ENCODE results near the gene AFAP1. TPM values are rescaled to one million over a fixed set of nuclear protein-coding genes. Genes with fewer than 3 reads are reported as not detected.

Gene AFAP1
- total RNA-seq, 1 donor from 2014 or later, result 6.7 TPM

DNA sequence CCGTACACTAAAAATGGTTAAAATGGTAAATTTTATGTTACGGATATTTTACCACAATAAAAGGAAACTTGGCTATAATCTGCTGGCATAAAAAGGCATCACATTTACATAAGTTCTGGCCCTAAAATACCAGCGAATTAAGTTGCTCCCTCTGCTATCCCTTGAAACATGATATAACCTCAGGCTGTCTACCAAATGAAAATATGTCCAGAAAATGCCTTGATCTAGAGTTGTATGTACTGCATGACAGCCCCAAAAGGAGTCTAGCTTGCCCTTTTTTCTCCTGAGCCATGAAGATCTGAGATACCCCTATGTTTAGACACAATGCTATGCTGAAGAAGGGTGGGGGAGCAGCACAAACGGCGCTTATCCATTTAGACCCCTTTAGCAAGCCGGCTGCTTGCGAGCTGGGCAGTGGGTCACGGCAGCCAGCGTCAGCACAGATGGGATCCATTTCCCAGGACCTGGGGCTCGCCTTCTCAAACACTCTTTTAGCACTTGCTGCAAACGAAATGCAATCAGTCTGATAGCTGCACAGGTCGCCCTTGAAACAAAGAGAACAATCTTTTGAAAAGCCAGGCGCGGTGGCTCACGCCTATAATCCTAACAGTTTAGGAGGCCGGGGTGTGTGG lies 77.0 kb downstream of the AFAP1 start:
- peaks cover 10% of the 10 kb centered on the region for H3K9me3 Mint-ChIP-seq
- Histone ChIP-seq H3K9me3 (ENCODE audit: low read depth) (no peaks in the 10 kb centered on the region), H3K4me2 (peak overlapping the region; percentile 50), H3K9ac (no peak overlapping the region), H4K20me1 (ENCODE audit: low read depth) (no peaks in the 10 kb centered on the region), H3K79me2 (ENCODE audit: low read depth) (no peaks in the 10 kb centered on the region), H3K27me3 (no peaks in the 10 kb centered on the region), H3K4me3 (no peak overlapping the region), H3K27ac (peak overlapping the region; percentile 16), H3F3A (ENCODE audit: low read depth) (peaks cover 13% of the 10 kb centered on the region), H3K36me3 (no peaks in the 10 kb centered on the region), H2AFZ (replicated peaks) (no peak overlapping the region), H3K4me1 (peaks cover 26% of the 10 kb centered on the region)
- H3K4me1 Mint-ChIP-seq, result peaks cover 23% of the 10 kb centered on the region
- peak; percentile 56 for DNase-seq (ENCODE audit: low spot score)
- H3K4me3 Mint-ChIP-seq, result peak overlapping the region; percentile 11
- TF ChIP-seq EZH2 (IDR thresholded peaks at IDR 0.05) (no peak), EZH2phosphoT487 (IDR thresholded peaks at IDR 0.05) (no peak)
- TF ChIP-seq, protein P1, sequence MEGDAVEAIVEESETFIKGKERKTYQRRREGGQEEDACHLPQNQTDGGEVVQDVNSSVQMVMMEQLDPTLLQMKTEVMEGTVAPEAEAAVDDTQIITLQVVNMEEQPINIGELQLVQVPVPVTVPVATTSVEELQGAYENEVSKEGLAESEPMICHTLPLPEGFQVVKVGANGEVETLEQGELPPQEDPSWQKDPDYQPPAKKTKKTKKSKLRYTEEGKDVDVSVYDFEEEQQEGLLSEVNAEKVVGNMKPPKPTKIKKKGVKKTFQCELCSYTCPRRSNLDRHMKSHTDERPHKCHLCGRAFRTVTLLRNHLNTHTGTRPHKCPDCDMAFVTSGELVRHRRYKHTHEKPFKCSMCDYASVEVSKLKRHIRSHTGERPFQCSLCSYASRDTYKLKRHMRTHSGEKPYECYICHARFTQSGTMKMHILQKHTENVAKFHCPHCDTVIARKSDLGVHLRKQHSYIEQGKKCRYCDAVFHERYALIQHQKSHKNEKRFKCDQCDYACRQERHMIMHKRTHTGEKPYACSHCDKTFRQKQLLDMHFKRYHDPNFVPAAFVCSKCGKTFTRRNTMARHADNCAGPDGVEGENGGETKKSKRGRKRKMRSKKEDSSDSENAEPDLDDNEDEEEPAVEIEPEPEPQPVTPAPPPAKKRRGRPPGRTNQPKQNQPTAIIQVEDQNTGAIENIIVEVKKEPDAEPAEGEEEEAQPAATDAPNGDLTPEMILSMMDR (IDR thresholded peaks at IDR 0.05), result no peak
- peaks cover 12% of the 10 kb centered on the region for H3K36me3 Mint-ChIP-seq
- H3K27ac Mint-ChIP-seq, result no peak overlapping the region
- peaks cover 5% of the 10 kb centered on the region for H3K27me3 Mint-ChIP-seq (ENCODE audit: insufficient read depth, low read depth)

DNA sequence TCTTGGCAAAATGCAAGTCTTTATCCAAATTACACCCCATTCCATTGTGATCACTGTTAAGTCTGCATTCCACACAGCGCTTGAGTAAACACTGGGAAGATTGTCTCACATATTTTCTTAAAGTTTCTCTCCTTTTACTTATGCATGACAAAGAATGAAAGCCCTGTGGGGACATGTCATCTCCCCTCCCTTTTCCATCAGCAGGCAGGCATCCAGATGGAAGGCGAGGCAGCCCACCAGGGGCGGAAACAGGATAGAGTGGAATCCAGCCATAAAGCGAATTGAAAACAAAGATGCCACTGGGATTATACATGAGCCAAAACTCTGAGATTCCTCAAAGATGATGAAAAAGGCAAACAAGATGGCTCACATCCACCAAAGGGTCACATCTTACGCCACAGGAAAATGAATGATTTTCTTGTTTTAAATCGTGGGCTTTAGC lies 78.2 kb downstream of the AFAP1 start:
- Histone ChIP-seq H3K4me3 (no peak overlapping the region), H4K20me1 (ENCODE audit: low read depth) (no peaks in the 10 kb centered on the region), H2AFZ (replicated peaks) (no peak overlapping the region), H3K9me3 (ENCODE audit: low read depth) (no peaks in the 10 kb centered on the region), H3F3A (ENCODE audit: low read depth) (peaks cover 13% of the 10 kb centered on the region), H3K36me3 (no peaks in the 10 kb centered on the region), H3K27me3 (no peaks in the 10 kb centered on the region), H3K4me1 (peaks cover 26% of the 10 kb centered on the region), H3K27ac (no peak overlapping the region), H3K4me2 (peak overlapping the region; percentile 53), H3K9ac (no peak overlapping the region), H3K79me2 (ENCODE audit: low read depth) (no peaks in the 10 kb centered on the region)
- Mint-ChIP-seq H3K36me3 (peaks cover 7% of the 10 kb centered on the region), H3K4me3 (peak overlapping the region; percentile 16), H3K27ac (no peak overlapping the region), H3K9me3 (peaks cover 10% of the 10 kb centered on the region), H3K27me3 (ENCODE audit: insufficient read depth, low read depth) (peaks cover 4% of the 10 kb centered on the region), H3K4me1 (peaks cover 27% of the 10 kb centered on the region)
- peak; percentile 49 for DNase-seq (ENCODE audit: low spot score)
- TF ChIP-seq EZH2 (IDR thresholded peaks at IDR 0.05) (no peak), EZH2phosphoT487 (IDR thresholded peaks at IDR 0.05) (no peak)
- TF ChIP-seq, protein P1 (IDR thresholded peaks at IDR 0.05), result no peak

DNA sequence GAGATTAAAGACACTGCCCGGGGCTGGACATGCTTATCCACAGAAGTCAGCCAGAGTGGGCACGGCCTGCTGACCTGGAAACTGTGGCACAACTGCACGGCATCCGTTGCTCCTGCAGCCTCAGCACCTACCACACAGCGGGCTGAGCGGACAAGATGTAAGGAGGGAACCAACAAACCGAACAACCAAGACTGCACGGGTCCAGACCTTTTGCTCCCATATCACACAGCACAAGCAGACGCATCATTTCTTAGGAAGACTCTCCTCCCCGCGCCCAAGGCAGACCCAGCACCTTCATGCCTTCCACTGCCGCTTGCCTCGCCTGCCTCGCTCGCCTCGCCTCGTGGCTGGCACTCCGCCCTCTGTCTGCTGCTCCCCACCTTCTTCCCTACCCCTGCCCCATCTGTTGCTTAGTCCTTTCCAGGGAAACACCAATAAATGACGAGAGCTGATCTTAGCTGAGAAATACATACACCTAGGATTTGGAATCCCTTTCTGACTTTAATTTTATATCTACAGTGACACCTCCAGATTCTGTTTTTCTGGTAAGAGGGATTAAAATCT lies 79.0 kb downstream of the AFAP1 start:
- H3K4me3 ChIP-seq, result no peak overlapping the region

More for the DNA sequence above, 79.0 kb downstream of the AFAP1 start:
- H3K9me3 Mint-ChIP-seq, result peaks cover 10% of the 10 kb centered on the region
- no peaks in the 10 kb centered on the region for H3K27me3 ChIP-seq
- no peak overlapping the region for H3K9ac ChIP-seq
- no peaks in the 10 kb centered on the region for H3K79me2 ChIP-seq (ENCODE audit: low read depth)
- DNase-seq (ENCODE audit: low spot score), result no peak
- peaks cover 5% of the 10 kb centered on the region for H3K36me3 Mint-ChIP-seq
- TF ChIP-seq EZH2 (IDR thresholded peaks at IDR 0.05) (no peak), EZH2phosphoT487 (IDR thresholded peaks at IDR 0.05) (no peak)
- TF ChIP-seq, protein P1 (IDR thresholded peaks at IDR 0.05), result no peak
- no peak overlapping the region for H2AFZ ChIP-seq (replicated peaks)
- H3K27ac Mint-ChIP-seq, result peak overlapping the region; percentile 57
- H3K4me2 ChIP-seq, result no peak overlapping the region
- no peak overlapping the region for H3K4me3 Mint-ChIP-seq
- H3K27me3 Mint-ChIP-seq (ENCODE audit: insufficient read depth, low read depth), result peaks cover 3% of the 10 kb centered on the region
- no peaks in the 10 kb centered on the region for H4K20me1 ChIP-seq (ENCODE audit: low read depth)
- H3K4me1 Mint-ChIP-seq, result peaks cover 29% of the 10 kb centered on the region
- H3F3A ChIP-seq (ENCODE audit: low read depth), result peaks cover 13% of the 10 kb centered on the region
- H3K4me1 ChIP-seq, result peaks cover 26% of the 10 kb centered on the region
- H3K27ac ChIP-seq, result no peak overlapping the region
- H3K9me3 ChIP-seq (ENCODE audit: low read depth), result no peaks in the 10 kb centered on the region
- H3K36me3 ChIP-seq, result no peaks in the 10 kb centered on the region

All from neural progenitor cell (in vitro differentiated cells).